Lung (tissue), 12 donors: ENCODE data around the gene RNASEH1. TPM values are rescaled to one million over a fixed set of nuclear protein-coding genes. Genes with fewer than 3 reads are reported as not detected.

Experiments used
- ATAC-seq: fragments of 200-7000 bp; cut with Tn5 transposase; one replicate; pipeline ENCODE4 v1.9.1; 2020; ENCODE audit warnings: moderate number of reproducible peaks; ENCODE audit not compliant: insufficient read depth, low FRiP score
- DNase-seq, 3 donors: peaks; one replicate each; pipeline ENCODE4 v3.0.0-alpha.2; 2013 to 2017
- H3K27ac ChIP-seq, 2 donors: one replicate each; pipeline ENCODE4 v1.5.1; 2013; ENCODE audit warnings: mild to moderate bottlenecking in 2 of 2, moderate library complexity in 2 of 2, control low read depth in 1 of 2, inconsistent platforms in 1 of 2, low read depth in 1 of 2, low read length in 1 of 2
- H3K27me3 ChIP-seq, 3 donors: one replicate each; pipeline ENCODE4 v1.5.1; 2013; ENCODE audit warnings: low read length in 2 of 3; ENCODE audit not compliant: control insufficient read depth in 3 of 3, insufficient read depth in 3 of 3
- H3K36me3 ChIP-seq, 4 donors: one replicate each; pipeline ENCODE4 v1.5.1; 2013; ENCODE audit warnings: low read length in 4 of 4, mild to moderate bottlenecking in 1 of 4, moderate library complexity in 1 of 4; ENCODE audit not compliant: control insufficient read depth in 4 of 4, insufficient read depth in 4 of 4
- H3K4me1 ChIP-seq, 5 donors: one replicate each; pipeline ENCODE4 v1.5.1; 2013; ENCODE audit warnings: low read length in 5 of 5, mild to moderate bottlenecking in 2 of 5, moderate library complexity in 1 of 5; ENCODE audit not compliant: control insufficient read depth in 5 of 5, insufficient read depth in 5 of 5
- H3K4me3 ChIP-seq: one replicate; pipeline ENCODE4 v1.5.1; 2013; ENCODE audit warnings: mild to moderate bottlenecking, control low read depth, moderate library complexity
- H3K9ac ChIP-seq, 2 donors: one replicate each; pipeline ENCODE4 v1.5.1; 2013; ENCODE audit warnings: low read length in 2 of 2, control low read depth in 1 of 2; ENCODE audit not compliant: insufficient read depth in 1 of 2
- H3K9me3 ChIP-seq, 4 donors: one replicate each; pipeline ENCODE4 v1.5.1; 2013; ENCODE audit warnings: low read length in 3 of 4, mild to moderate bottlenecking in 1 of 4, moderate library complexity in 1 of 4; ENCODE audit not compliant: control insufficient read depth in 4 of 4, insufficient read depth in 3 of 4
- WGBS, 2 donors: extraction: QIAGEN DNeasy Blood & Tissue Kit; methylation state at CpG; one replicate each; pipeline ENCODE4 v1.1.7; 2013; 5-methylcytosine and 5-hydroxymethylcytosine counted together
- polyA plus RNA-seq, 2 donors: library from polyadenylated mRNA; stranded (reverse); fragments of 200-250 nt; gene quantifications; one replicate each; pipeline ENCODE4 v1.2.1, GENCODE V29; 2013
- total RNA-seq, 2 donors: library from RNA; depleted of rRNA in 1 of 2; stranded (reverse); fragments of >200 nt in 1 of 2; gene quantifications; one replicate each; pipeline ENCODE4 v1.2.1, GENCODE V29; 2014 to 2021
- TF ChIP-seq, protein P1 (sequence below): IDR thresholded peaks from 2 replicates; pipeline ENCODE4 v1.5.1; 2012; ENCODE audit warnings: mild to moderate bottlenecking; ENCODE audit errors: control extremely low read depth, extremely low read depth
- donor health status: control.
- donor health status: control.
- donor health status: Bipolar disorder and iron deficiency.
- donor health status: healthy.
- donor health status: DM: yes; HTN: yes; CAD: no.

Gene RNASEH1
- total and polyA plus RNA-seq, 4 donors = 9.6 to 24.5 (median 15.2) TPM

GRCh38 chr2:3527886-3528785 lies 30.0 kb downstream of the RNASEH1 start:
- 93 to 95% methylated on average over 40 of the region's 40 CpGs for WGBS, 2 donors
- H3K4me1 ChIP-seq = peaks cover 2 to 14% (median 11%) of the 10 kb centered on the region in 5 donors
- peaks cover 0 to 4% (median 0%) of the 10 kb centered on the region in 4 donors for H3K9me3 ChIP-seq
- H3K27me3 ChIP-seq = no peaks in the 10 kb centered on the region
- H3K36me3 ChIP-seq = peaks cover 0 to 10% (median 0%) of the 10 kb centered on the region in 4 donors
- ATAC-seq (no peak), DNase-seq (no peak)
- no peak overlapping the region for H3K9ac ChIP-seq
- H3K27ac ChIP-seq = no peak overlapping the region
- H3K4me3 ChIP-seq = no peak overlapping the region
- TF ChIP-seq, protein P1, sequence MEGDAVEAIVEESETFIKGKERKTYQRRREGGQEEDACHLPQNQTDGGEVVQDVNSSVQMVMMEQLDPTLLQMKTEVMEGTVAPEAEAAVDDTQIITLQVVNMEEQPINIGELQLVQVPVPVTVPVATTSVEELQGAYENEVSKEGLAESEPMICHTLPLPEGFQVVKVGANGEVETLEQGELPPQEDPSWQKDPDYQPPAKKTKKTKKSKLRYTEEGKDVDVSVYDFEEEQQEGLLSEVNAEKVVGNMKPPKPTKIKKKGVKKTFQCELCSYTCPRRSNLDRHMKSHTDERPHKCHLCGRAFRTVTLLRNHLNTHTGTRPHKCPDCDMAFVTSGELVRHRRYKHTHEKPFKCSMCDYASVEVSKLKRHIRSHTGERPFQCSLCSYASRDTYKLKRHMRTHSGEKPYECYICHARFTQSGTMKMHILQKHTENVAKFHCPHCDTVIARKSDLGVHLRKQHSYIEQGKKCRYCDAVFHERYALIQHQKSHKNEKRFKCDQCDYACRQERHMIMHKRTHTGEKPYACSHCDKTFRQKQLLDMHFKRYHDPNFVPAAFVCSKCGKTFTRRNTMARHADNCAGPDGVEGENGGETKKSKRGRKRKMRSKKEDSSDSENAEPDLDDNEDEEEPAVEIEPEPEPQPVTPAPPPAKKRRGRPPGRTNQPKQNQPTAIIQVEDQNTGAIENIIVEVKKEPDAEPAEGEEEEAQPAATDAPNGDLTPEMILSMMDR = no peak

- Histone ChIP-seq H3K27me3 (no peaks in the 10 kb centered on the region), H3K36me3 (peaks cover 0 to 10% (median 0%) of the 10 kb centered on the region in 4 donors), H3K4me1 (peaks cover 3 to 17% (median 15%) of the 10 kb centered on the region in 5 donors), H3K9me3 (peaks cover 0 to 4% (median 0%) of the 10 kb centered on the region in 4 donors), H3K9ac (no peak overlapping the region), H3K27ac (no peak overlapping the region), H3K4me3 (no peak overlapping the region)
- TF ChIP-seq, protein P1 = no peak
- ATAC-seq = no peak
- WGBS, 2 donors = 93 to 96% methylated on average over 16 to 22 of the region's 22 CpGs
- no peak for DNase-seq
These were observed 31.3 kb downstream of the RNASEH1 start for GRCh38 chr2:3526871-3527270.

GRCh38 chr2:3523551-3524041 lies 34.5 kb downstream of the RNASEH1 start:
- Histone ChIP-seq H3K36me3 (peaks cover 0 to 10% (median 0%) of the 10 kb centered on the region in 4 donors), H3K4me3 (no peak overlapping the region), H3K9me3 (peaks cover 0 to 4% (median 0%) of the 10 kb centered on the region in 4 donors), H3K27me3 (no peaks in the 10 kb centered on the region), H3K9ac (no peak overlapping the region), H3K27ac (peak overlapping the region; percentile 42 to 82), H3K4me1 (peaks cover 8 to 28% (median 15%) of the 10 kb centered on the region in 5 donors)
- DNase-seq (peak in 1 of 3 donors; percentile 8), ATAC-seq (no peak)
- TF ChIP-seq, protein P1 = no peak
- WGBS, 2 donors = 35 to 54% methylated on average over 4 of the region's 4 CpGs
